SK-N-SH (cell line): Measurements from ENCODE around the gene SLC22A17.

Source experiments
- EP300 ChIP-seq, 2 experiments: IDR thresholded peaks; 2 replicates each; pipeline versions ENCODE4 v1.4.0 to v1.6.1; 2012; ENCODE audit warnings: borderline replicate concordance in 1 of 2, low read depth in 1 of 2, low read length in 1 of 2
- JUND ChIP-seq: IDR thresholded peaks from 2 replicates; pipeline ENCODE4 v1.4.0; 2012
- POLR2AphosphoS5 ChIP-seq: IDR thresholded peaks from 2 replicates; pipeline ENCODE4 v1.6.1; 2012; ENCODE audit warnings: low read depth, low read length
- SIN3A ChIP-seq: IDR thresholded peaks from 2 replicates; pipeline ENCODE4 v1.6.1; 2012; ENCODE audit warnings: low read depth, mild to moderate bottlenecking, low read length, moderate library complexity, borderline replicate concordance
- TAF1 ChIP-seq: IDR thresholded peaks from 2 replicates; pipeline ENCODE4 v1.6.1; 2012; ENCODE audit warnings: low read depth, mild to moderate bottlenecking, low read length, moderate library complexity, borderline replicate concordance
- YY1 ChIP-seq: IDR thresholded peaks from 2 replicates; pipeline ENCODE4 v1.4.0; 2012; ENCODE audit warnings: low read depth, mild to moderate bottlenecking
- TF ChIP-seq, protein P1 (sequence below): fragments of 200-600 bp; sonication (generic); IDR thresholded peaks from 2 replicates; pipeline ENCODE4 v1.6.1; 2017; ENCODE audit warnings: antibody characterized with exemption, mild to moderate bottlenecking, moderate library complexity
- TF ChIP-seq, protein P2 (sequence below): IDR thresholded peaks from 2 replicates; pipeline ENCODE4 v1.4.0; 2012; ENCODE audit warnings: low read depth, borderline replicate concordance
- TF ChIP-seq, protein P3 (sequence below): IDR thresholded peaks from 2 replicates; pipeline ENCODE4 v1.6.1; 2012; ENCODE audit warnings: mild to moderate bottlenecking, low read depth, low read length, moderate library complexity

DNA sequence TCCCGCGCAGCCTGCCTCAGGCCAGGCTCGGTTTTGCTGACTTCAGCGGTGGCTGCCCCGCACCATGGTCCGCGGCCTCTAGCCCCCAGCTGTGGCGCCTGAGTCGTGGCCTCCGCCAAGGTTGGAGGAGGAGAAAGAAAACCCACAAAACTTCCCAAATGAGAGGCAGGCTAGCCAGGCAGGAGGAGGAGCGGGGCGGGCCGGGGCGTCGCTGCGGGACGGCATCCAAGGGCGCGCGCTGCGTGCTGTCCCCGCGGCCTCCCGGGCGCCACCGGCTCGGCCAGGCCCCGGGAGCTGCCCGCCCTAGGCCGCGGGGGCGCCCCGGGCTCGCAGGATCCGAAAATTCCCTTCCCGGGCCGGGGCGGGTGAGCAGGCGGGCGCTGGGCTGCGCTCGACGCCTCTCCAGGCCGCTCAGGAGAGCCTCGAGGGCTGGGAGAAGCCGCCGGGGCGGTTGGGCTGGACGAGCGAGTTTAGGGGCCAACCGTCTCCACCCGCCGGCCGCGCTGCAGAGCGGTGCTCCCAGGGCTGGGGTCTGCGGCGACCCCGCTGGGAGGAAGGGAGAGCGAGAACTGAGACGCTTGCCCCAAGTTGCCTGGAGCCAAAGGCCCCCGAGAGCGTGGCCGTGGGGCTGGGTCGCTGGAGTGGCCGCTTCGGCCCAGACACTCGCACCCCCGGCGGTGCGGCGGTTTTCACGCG is 12.5 kb upstream of the SLC22A17 start, which contains the start of gene EFS:
- TF ChIP-seq, protein P1, sequence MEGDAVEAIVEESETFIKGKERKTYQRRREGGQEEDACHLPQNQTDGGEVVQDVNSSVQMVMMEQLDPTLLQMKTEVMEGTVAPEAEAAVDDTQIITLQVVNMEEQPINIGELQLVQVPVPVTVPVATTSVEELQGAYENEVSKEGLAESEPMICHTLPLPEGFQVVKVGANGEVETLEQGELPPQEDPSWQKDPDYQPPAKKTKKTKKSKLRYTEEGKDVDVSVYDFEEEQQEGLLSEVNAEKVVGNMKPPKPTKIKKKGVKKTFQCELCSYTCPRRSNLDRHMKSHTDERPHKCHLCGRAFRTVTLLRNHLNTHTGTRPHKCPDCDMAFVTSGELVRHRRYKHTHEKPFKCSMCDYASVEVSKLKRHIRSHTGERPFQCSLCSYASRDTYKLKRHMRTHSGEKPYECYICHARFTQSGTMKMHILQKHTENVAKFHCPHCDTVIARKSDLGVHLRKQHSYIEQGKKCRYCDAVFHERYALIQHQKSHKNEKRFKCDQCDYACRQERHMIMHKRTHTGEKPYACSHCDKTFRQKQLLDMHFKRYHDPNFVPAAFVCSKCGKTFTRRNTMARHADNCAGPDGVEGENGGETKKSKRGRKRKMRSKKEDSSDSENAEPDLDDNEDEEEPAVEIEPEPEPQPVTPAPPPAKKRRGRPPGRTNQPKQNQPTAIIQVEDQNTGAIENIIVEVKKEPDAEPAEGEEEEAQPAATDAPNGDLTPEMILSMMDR = no peak
- TF ChIP-seq EP300 (IDR thresholded peaks at IDR 0.05; ENCODE audit: borderline replicate concordance in 1 of 2, low read depth in 1 of 2, low read length in 1 of 2) = no peak
- TF ChIP-seq, protein P2, sequence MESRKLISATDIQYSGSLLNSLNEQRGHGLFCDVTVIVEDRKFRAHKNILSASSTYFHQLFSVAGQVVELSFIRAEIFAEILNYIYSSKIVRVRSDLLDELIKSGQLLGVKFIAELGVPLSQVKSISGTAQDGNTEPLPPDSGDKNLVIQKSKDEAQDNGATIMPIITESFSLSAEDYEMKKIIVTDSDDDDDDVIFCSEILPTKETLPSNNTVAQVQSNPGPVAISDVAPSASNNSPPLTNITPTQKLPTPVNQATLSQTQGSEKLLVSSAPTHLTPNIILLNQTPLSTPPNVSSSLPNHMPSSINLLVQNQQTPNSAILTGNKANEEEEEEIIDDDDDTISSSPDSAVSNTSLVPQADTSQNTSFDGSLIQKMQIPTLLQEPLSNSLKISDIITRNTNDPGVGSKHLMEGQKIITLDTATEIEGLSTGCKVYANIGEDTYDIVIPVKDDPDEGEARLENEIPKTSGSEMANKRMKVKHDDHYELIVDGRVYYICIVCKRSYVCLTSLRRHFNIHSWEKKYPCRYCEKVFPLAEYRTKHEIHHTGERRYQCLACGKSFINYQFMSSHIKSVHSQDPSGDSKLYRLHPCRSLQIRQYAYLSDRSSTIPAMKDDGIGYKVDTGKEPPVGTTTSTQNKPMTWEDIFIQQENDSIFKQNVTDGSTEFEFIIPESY = no peak
- TF ChIP-seq JUND = no peak
- no peak for TF ChIP-seq TAF1
- TF ChIP-seq YY1 = no peak
- TF ChIP-seq, protein P3, sequence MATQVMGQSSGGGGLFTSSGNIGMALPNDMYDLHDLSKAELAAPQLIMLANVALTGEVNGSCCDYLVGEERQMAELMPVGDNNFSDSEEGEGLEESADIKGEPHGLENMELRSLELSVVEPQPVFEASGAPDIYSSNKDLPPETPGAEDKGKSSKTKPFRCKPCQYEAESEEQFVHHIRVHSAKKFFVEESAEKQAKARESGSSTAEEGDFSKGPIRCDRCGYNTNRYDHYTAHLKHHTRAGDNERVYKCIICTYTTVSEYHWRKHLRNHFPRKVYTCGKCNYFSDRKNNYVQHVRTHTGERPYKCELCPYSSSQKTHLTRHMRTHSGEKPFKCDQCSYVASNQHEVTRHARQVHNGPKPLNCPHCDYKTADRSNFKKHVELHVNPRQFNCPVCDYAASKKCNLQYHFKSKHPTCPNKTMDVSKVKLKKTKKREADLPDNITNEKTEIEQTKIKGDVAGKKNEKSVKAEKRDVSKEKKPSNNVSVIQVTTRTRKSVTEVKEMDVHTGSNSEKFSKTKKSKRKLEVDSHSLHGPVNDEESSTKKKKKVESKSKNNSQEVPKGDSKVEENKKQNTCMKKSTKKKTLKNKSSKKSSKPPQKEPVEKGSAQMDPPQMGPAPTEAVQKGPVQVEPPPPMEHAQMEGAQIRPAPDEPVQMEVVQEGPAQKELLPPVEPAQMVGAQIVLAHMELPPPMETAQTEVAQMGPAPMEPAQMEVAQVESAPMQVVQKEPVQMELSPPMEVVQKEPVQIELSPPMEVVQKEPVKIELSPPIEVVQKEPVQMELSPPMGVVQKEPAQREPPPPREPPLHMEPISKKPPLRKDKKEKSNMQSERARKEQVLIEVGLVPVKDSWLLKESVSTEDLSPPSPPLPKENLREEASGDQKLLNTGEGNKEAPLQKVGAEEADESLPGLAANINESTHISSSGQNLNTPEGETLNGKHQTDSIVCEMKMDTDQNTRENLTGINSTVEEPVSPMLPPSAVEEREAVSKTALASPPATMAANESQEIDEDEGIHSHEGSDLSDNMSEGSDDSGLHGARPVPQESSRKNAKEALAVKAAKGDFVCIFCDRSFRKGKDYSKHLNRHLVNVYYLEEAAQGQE = no peak
- TF ChIP-seq SIN3A = no peak
- no peak for TF ChIP-seq POLR2AphosphoS5
